ENCODE data around the gene SYNE2.

Gene SYNE2

GRCh38 chr14:64220056-64220455 lies 367.3 kb downstream of the SYNE2 start:
- peaks cover 58% of the 10 kb centered on the region for H3K4me1 ChIP-seq (ENCODE audit: control insufficient read depth, low read length)
- TF ChIP-seq, protein P1, sequence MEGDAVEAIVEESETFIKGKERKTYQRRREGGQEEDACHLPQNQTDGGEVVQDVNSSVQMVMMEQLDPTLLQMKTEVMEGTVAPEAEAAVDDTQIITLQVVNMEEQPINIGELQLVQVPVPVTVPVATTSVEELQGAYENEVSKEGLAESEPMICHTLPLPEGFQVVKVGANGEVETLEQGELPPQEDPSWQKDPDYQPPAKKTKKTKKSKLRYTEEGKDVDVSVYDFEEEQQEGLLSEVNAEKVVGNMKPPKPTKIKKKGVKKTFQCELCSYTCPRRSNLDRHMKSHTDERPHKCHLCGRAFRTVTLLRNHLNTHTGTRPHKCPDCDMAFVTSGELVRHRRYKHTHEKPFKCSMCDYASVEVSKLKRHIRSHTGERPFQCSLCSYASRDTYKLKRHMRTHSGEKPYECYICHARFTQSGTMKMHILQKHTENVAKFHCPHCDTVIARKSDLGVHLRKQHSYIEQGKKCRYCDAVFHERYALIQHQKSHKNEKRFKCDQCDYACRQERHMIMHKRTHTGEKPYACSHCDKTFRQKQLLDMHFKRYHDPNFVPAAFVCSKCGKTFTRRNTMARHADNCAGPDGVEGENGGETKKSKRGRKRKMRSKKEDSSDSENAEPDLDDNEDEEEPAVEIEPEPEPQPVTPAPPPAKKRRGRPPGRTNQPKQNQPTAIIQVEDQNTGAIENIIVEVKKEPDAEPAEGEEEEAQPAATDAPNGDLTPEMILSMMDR (IDR thresholded peaks at IDR 0.05; ENCODE audit: low read depth, low read length, poor library complexity, severe bottlenecking): no peak
- no peak for TF ChIP-seq EZH2phosphoT487 (IDR thresholded peaks at IDR 0.05; ENCODE audit: borderline replicate concordance, low read length)
- H3K79me2 ChIP-seq (ENCODE audit: control insufficient read depth, low read length): peaks cover 35% of the 10 kb centered on the region
- no peaks in the 10 kb centered on the region for H4K20me1 ChIP-seq (ENCODE audit: control insufficient read depth, insufficient read depth, low read depth, low read length)
- H3F3A ChIP-seq (ENCODE audit: control insufficient read depth, insufficient read depth): peaks cover 25% of the 10 kb centered on the region
- no peaks in the 10 kb centered on the region for H3K27me3 ChIP-seq (ENCODE audit: control insufficient read depth, low read length)
- peaks cover 95% of the 10 kb centered on the region for H3K36me3 ChIP-seq (ENCODE audit: control insufficient read depth, low read length)
- no peak overlapping the region for H3K4me3 ChIP-seq (ENCODE audit: low read length)
- H3K9me3 ChIP-seq (ENCODE audit: control insufficient read depth, insufficient read depth, low read length): no peaks in the 10 kb centered on the region
- H3K9me2 ChIP-seq (replicated peaks; ENCODE audit: control insufficient read depth, low read length): no peaks in the 10 kb centered on the region
- H3K4me2 ChIP-seq (ENCODE audit: low read length): no peak overlapping the region
- peak overlapping the region; percentile 90 for H3K27ac ChIP-seq (ENCODE audit: low read depth, low read length)

GRCh38 chr14:64220466-64220865 lies 367.7 kb downstream of the SYNE2 start:
- peak overlapping the region; percentile 90; the same call in 1 of the 2 replicates for H3K27ac ChIP-seq (ENCODE audit: low read depth, low read length)
- peaks cover 95% of the 10 kb centered on the region for H3K36me3 ChIP-seq (ENCODE audit: control insufficient read depth, low read length)
- H3K4me3 ChIP-seq (ENCODE audit: low read length): no peak overlapping the region
- peaks cover 54% of the 10 kb centered on the region for H3K4me1 ChIP-seq (ENCODE audit: control insufficient read depth, low read length)
- H3K79me2 ChIP-seq (ENCODE audit: control insufficient read depth, low read length): peaks cover 37% of the 10 kb centered on the region
- H3K9me2 ChIP-seq (replicated peaks; ENCODE audit: control insufficient read depth, low read length): no peaks in the 10 kb centered on the region
- no peaks in the 10 kb centered on the region for H3K9me3 ChIP-seq (ENCODE audit: control insufficient read depth, insufficient read depth, low read length)
- no peaks in the 10 kb centered on the region for H3K27me3 ChIP-seq (ENCODE audit: control insufficient read depth, low read length)
- H4K20me1 ChIP-seq (ENCODE audit: control insufficient read depth, insufficient read depth, low read depth, low read length): no peaks in the 10 kb centered on the region
- H3F3A ChIP-seq (ENCODE audit: control insufficient read depth, insufficient read depth): peaks cover 25% of the 10 kb centered on the region
- TF ChIP-seq EZH2phosphoT487 (IDR thresholded peaks at IDR 0.05; ENCODE audit: borderline replicate concordance, low read length): no peak
- TF ChIP-seq, protein P1 (IDR thresholded peaks at IDR 0.05; ENCODE audit: low read depth, low read length, poor library complexity, severe bottlenecking): no peak
- H3K4me2 ChIP-seq (ENCODE audit: low read length): no peak overlapping the region

GRCh38 chr14:64221391-64222003 lies 368.7 kb downstream of the SYNE2 start:
- Histone ChIP-seq H3K9me3 (ENCODE audit: control insufficient read depth, insufficient read depth, low read length) (no peaks in the 10 kb centered on the region), H3F3A (ENCODE audit: control insufficient read depth, insufficient read depth) (peaks cover 27% of the 10 kb centered on the region), H3K36me3 (ENCODE audit: control insufficient read depth, low read length) (peaks cover 94% of the 10 kb centered on the region), H4K20me1 (ENCODE audit: control insufficient read depth, insufficient read depth, low read depth, low read length) (no peaks in the 10 kb centered on the region), H3K4me3 (ENCODE audit: low read length) (no peak overlapping the region), H3K79me2 (ENCODE audit: control insufficient read depth, low read length) (peaks cover 33% of the 10 kb centered on the region), H3K4me2 (ENCODE audit: low read length) (no peak overlapping the region), H3K27ac (ENCODE audit: low read depth, low read length) (peak overlapping the region; percentile 19; the same call in 1 of the 2 replicates), H3K27me3 (ENCODE audit: control insufficient read depth, low read length) (no peaks in the 10 kb centered on the region), H3K9me2 (replicated peaks; ENCODE audit: control insufficient read depth, low read length) (no peaks in the 10 kb centered on the region), H3K4me1 (ENCODE audit: control insufficient read depth, low read length) (peaks cover 44% of the 10 kb centered on the region)
- TF ChIP-seq EZH2phosphoT487 (IDR thresholded peaks at IDR 0.05; ENCODE audit: borderline replicate concordance, low read length): no peak
- TF ChIP-seq, protein P1 (IDR thresholded peaks at IDR 0.05; ENCODE audit: low read depth, low read length, poor library complexity, severe bottlenecking): no peak
